HUES6 (cell line): Measurements from ENCODE around the gene REC8.
A peak's percentile ranks its signal among the peaks of the same experiment; 100 is the strongest.
"Not testable (repeated sequence)": the region's sequence is repeated elsewhere in the genome, so short reads cannot be mapped to it uniquely, and the experiment has no call there.

Experiments used
- H3K27ac ChIP-seq: 2 replicates; pipeline ENCODE4 v1.7.0; 2013; ENCODE audit warnings: low read depth, mild to moderate bottlenecking, low read length, inconsistent platforms
- H3K27me3 ChIP-seq: 2 replicates; pipeline ENCODE4 v1.6.1; 2013; ENCODE audit warnings: low read length; ENCODE audit not compliant: control insufficient read depth, insufficient read depth
- H3K36me3 ChIP-seq: 2 replicates; pipeline ENCODE4 v1.6.1; 2013; ENCODE audit warnings: low read length; ENCODE audit not compliant: control insufficient read depth, insufficient read depth
- H3K4me1 ChIP-seq: 2 replicates; pipeline ENCODE4 v1.6.1; 2013; ENCODE audit warnings: low read length; ENCODE audit not compliant: control insufficient read depth, insufficient read depth
- H3K4me3 ChIP-seq: 2 replicates; pipeline ENCODE4 v1.5.1; 2013; ENCODE audit warnings: low read depth, low read length
- H3K9ac ChIP-seq: one replicate; pipeline ENCODE4 v1.6.1; 2013; ENCODE audit warnings: mild to moderate bottlenecking, low read length
- H3K9me3 ChIP-seq: 2 replicates; pipeline ENCODE4 v1.6.1; 2013; ENCODE audit warnings: low read depth, low read length; ENCODE audit not compliant: control insufficient read depth, insufficient read depth

The REC8 gene

DNA sequence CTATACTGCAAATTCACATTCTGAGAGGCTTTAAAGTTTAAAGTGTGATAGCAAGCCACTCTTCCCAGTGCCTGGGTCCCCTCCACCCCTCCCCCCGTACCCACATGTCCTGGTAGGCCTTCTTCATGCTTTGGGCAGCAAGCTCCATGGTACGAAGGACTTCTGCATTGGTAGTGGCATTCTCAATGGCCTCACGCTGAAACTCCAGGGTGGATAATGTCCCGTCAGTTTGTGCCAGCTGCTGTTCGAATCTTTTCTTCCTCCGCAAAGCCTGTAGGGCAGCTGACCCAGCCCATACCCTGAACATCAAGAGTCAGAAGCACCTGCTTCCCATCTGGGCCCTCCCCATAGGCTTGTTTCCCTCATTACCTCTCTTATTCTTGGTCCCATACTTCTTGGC is 39.4 kb downstream of the REC8 start:
- Histone ChIP-seq H3K36me3 (peaks cover 53% of the 10 kb centered on the region), H3K9me3 (no peaks in the 10 kb centered on the region), H3K4me1 (peaks cover 4% of the 10 kb centered on the region), H3K4me3 (no peak overlapping the region), H3K27ac (no peak overlapping the region), H3K27me3 (no peaks in the 10 kb centered on the region), H3K9ac (no peak overlapping the region)

GRCh38 chr14:24212924-24213865 is 41.3 kb downstream of the REC8 start, which contains the start of gene CHMP4A:
Gene CHMP4A (minus strand): TSS chr14:24213488. CDS start chr14:24213439, 49 bp downstream.
- peak within 1 kb of the TSS; percentile 94 for H3K9ac ChIP-seq
- no peaks in the 10 kb centered on the region for H3K27me3 ChIP-seq
- peak within 1 kb of the TSS; percentile 90 for H3K27ac ChIP-seq
- H3K4me1 ChIP-seq = peaks cover 4% of the 10 kb centered on the region
- peaks cover 39% of the 10 kb centered on the region for H3K36me3 ChIP-seq
- H3K9me3 ChIP-seq = no peaks in the 10 kb centered on the region
- H3K4me3 ChIP-seq = peak within 1 kb of the TSS; percentile 77

- H3K9ac ChIP-seq = peak overlapping the region; percentile 94
- peak overlapping the region; percentile 77 for H3K4me3 ChIP-seq
- H3K4me1 ChIP-seq = peaks cover 4% of the 10 kb centered on the region
- peak overlapping the region; percentile 7; the same call in 1 of the 2 replicates for H3K27ac ChIP-seq
- H3K27me3 ChIP-seq = no peaks in the 10 kb centered on the region
- no peaks in the 10 kb centered on the region for H3K9me3 ChIP-seq
- H3K36me3 ChIP-seq = peaks cover 34% of the 10 kb centered on the region
Observed at GRCh38 chr14:24213866-24214662, 42.2 kb downstream of the REC8 start.

DNA sequence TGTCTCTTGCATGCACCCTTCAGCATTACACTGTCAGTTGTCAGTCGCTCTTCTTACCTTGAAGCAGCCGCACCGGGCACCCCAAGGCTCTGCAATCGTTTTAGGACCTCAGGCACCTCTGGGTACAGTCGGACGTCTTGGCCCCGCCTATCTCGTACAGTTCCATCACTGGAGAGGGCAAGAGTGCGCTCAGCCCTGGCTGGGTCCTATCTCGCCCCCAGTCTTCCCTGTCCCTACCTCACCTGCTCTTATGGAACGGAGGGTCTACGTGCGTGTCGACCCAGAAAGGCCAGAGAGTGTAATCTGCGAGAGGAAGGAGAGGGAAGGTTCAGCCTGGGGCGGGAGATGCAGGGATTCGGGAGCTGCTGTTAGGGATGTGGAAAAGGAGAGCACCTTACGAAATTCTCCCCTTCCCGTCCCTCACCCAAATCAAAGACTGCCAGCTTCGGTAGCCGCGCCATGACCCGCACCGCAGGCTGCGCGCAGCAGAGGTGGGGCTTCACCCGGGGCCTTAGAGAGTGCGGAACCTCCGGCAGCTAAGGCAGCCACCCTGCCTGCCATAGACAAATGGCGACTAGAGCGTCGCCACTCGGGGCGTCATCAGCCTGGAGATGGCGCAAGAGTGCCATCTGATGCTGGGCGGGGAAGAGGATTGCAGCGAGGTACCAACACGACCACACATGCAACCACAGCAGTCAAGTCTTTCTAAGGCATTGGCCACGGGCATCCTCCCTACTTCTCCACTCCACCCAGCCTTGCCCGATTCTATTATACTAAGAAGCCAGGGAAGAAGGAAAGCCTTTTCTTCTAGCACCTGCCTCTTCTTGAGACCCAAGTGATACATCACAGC is 43.8 kb downstream of the REC8 start, which contains the start of gene MDP1:
Gene MDP1 (minus strand): TSS at position 572 of the 850 bp plus-strand sequence. CDS start 111 bp downstream, at position 461.
- Histone ChIP-seq H3K36me3 (peaks cover 18% of the 10 kb centered on the region), H3K9me3 (no peaks in the 10 kb centered on the region), H3K27ac (peak within 1 kb of the TSS; percentile 37; the same call in 1 of the 2 replicates), H3K9ac (peak within 1 kb of the TSS; percentile 93), H3K4me1 (peaks cover 4% of the 10 kb centered on the region), H3K4me3 (peak within 1 kb of the TSS; percentile 92), H3K27me3 (no peaks in the 10 kb centered on the region)

GRCh38 chr14:24216345-24216699 is 44.4 kb downstream of the REC8 start:
- Histone ChIP-seq H3K9me3 (no peaks in the 10 kb centered on the region), H3K36me3 (peaks cover 15% of the 10 kb centered on the region), H3K9ac (no peak overlapping the region), H3K4me1 (peaks cover 4% of the 10 kb centered on the region), H3K27me3 (no peaks in the 10 kb centered on the region), H3K4me3 (peak overlapping the region; percentile 92; the same call in 1 of the 2 replicates), H3K27ac (no peak overlapping the region)

DNA sequence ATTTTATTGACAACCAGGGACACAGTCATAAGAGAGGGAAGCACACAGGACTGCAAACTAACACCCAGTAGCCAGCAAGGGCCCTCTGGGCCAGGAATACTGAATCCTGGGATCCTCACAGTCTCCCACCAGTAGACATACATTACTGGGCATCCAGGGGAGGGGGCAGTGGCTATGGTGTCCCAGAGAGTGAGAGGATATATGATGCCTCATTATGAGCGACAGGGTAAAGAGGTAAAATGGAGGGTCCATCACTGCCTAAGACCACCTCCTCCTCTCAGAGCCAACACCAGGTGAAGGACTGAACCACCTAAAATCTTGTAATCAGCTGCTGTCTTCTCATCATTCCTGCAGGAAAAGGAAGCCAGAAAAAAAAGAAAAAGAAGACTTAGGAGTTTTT is 45.0 kb downstream of the REC8 start:
- H3K27me3 ChIP-seq, H3K9ac ChIP-seq, H3K9me3 ChIP-seq, H3K27ac ChIP-seq, H3K4me1 ChIP-seq, H3K4me3 ChIP-seq, H3K36me3 ChIP-seq: not testable (repeated sequence)

DNA sequence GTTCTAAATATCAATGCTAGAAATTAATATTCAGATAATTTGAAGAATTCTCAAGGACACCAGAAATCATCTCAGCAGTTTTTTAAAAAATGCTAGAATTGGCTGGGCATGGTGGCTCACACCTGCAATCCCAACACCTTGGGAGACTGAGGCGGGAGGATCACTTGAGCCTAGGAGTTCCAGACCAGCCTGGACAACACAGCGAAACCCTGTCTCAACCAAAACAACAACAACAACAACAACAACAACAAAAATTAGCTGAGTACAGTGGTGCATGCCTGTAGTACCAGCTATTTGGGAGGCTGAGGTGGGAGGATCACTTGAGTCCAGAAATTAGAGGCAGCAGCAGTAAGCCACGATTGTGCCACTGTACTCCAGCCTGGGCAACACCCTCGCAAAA is 47.2 kb downstream of the REC8 start:
- no peaks in the 10 kb centered on the region for H3K4me1 ChIP-seq
- H3K4me3 ChIP-seq = no peak overlapping the region
- no peak overlapping the region for H3K9ac ChIP-seq
- H3K9me3 ChIP-seq = no peaks in the 10 kb centered on the region
- peaks cover 7% of the 10 kb centered on the region for H3K36me3 ChIP-seq
- H3K27me3 ChIP-seq = no peaks in the 10 kb centered on the region
- H3K27ac ChIP-seq = no peak overlapping the region

DNA sequence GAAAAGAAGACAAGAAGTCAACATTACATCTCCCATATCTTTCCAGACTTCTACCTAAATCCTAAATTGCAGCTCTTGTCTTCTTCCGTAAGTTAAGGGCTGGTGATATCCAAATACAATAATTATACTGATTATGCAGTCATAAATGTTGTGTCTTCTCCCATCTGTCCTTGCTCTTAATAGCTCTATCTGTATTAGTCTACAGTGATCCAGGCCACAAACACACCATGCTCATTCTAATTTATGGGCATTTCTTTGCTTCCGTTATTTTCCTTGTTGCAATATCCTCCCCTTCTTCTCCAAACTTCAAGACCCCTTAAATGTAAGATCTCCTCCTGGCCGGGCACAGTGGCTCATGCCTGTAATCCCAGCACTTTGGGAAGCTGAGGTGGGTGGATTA is 47.6 kb downstream of the REC8 start:
- Histone ChIP-seq H3K27ac (no peak overlapping the region), H3K9ac (no peak overlapping the region), H3K4me1 (no peaks in the 10 kb centered on the region), H3K9me3 (no peaks in the 10 kb centered on the region), H3K4me3 (no peak overlapping the region), H3K36me3 (peaks cover 7% of the 10 kb centered on the region), H3K27me3 (no peaks in the 10 kb centered on the region)

DNA sequence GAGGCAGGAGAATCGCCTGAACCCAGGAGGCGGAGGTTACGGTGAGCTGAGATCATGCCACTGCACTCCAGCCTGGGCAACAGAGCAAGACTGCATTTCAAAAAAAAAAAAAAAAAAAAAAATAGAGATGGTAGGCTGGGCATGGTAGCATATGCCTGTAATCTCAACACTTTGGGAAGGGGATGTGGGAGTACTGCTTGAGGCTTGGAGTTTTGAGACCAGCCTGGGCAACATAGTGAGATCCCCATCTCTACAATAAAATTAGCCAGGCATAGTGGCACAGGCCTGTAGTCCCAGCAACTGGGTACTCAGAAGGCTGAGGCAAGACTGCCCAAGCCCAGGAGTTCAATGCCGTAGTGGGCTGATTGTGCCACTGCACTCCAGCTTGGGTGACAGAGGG is 51.1 kb downstream of the REC8 start:
- not testable (repeated sequence) for H3K27me3 ChIP-seq, H3K9ac ChIP-seq, H3K4me1 ChIP-seq, H3K9me3 ChIP-seq, H3K27ac ChIP-seq, H3K4me3 ChIP-seq
- H3K36me3 ChIP-seq = peaks cover 11% of the 10 kb centered on the region

- Histone ChIP-seq H3K36me3 (peaks cover 11% of the 10 kb centered on the region; the same call in 1 of the 2 replicates), H3K4me3 (no peak overlapping the region), H3K27me3 (no peaks in the 10 kb centered on the region), H3K9ac (no peak overlapping the region), H3K9me3 (no peaks in the 10 kb centered on the region), H3K4me1 (no peaks in the 10 kb centered on the region), H3K27ac (no peak overlapping the region)
Observed at GRCh38 chr14:24224618-24225071, 52.8 kb downstream of the REC8 start.
